HepG2 (cell line): ENCODE measurements around the gene EGLN2.

Experiments used
- CTCF ChIP-seq: sonication (generic); formaldehyde crosslinking; IDR thresholded peaks from 2 replicates; pipeline ENCODE4 v1.5.0; 2020; ENCODE audit warnings: mild to moderate bottlenecking, missing genetic modification reagents, moderate library complexity
- ETV5 ChIP-seq: IDR thresholded peaks from 2 replicates; pipeline ENCODE4 v1.6.1; 2018; ENCODE audit warnings: missing biosample characterization, missing genetic modification reagents, inconsistent platforms, borderline replicate concordance
- EZH2 ChIP-seq: conservative IDR thresholded peaks from 2 replicates; pipeline ENCODE4 v1.6.1; 2012; ENCODE audit warnings: mild to moderate bottlenecking, low read depth, low read length, moderate library complexity
- GABPA ChIP-seq, 2 experiments: IDR thresholded peaks; 2 replicates each; pipeline ENCODE4 v1.6.1; 2011 to 2016; ENCODE audit warnings: low read depth in 2 of 2, low read length in 1 of 2, missing biosample characterization in 1 of 2, missing genetic modification characterization in 1 of 2
- MAX ChIP-seq: IDR thresholded peaks from 2 replicates; pipeline ENCODE4 v1.6.1; 2012; ENCODE audit warnings: inconsistent platforms
- MLLT10 ChIP-seq: sonication (generic); formaldehyde crosslinking; IDR thresholded peaks from 2 replicates; pipeline ENCODE4 v1.4.0; 2020; ENCODE audit warnings: missing genetic modification reagents
- POLR2A ChIP-seq, 2 experiments: IDR thresholded peaks; 2 replicates each; pipeline ENCODE4 v1.6.1; 2011; ENCODE audit warnings: low read depth in 2 of 2, low read length in 2 of 2, mild to moderate bottlenecking in 1 of 2, moderate library complexity in 1 of 2; ENCODE audit not compliant: insufficient read depth in 1 of 2
- PRPF4 ChIP-seq: fragments of 200-400 bp; formaldehyde crosslinking; IDR thresholded peaks from 2 replicates; pipeline ENCODE4 v1.6.1; 2016; ENCODE audit warnings: low read length, low read depth; ENCODE audit not compliant: poor library complexity, severe bottlenecking
- RCOR2 ChIP-seq: IDR thresholded peaks from 2 replicates; pipeline ENCODE4 v1.6.1; 2016; ENCODE audit warnings: missing biosample characterization, missing genetic modification reagents
- REXO4 ChIP-seq: sonication (generic); formaldehyde crosslinking; IDR thresholded peaks from 2 replicates; pipeline ENCODE4 v1.8.0; 2022; ENCODE audit warnings: missing genetic modification reagents, mild to moderate bottlenecking, borderline replicate concordance
- ZBTB44 ChIP-seq: sonication (generic); formaldehyde crosslinking; IDR thresholded peaks from 2 replicates; pipeline ENCODE4 v1.4.0; 2020; ENCODE audit warnings: missing genetic modification reagents

GRCh38 chr19:40791349-40791748, 7.6 kb upstream of the EGLN2 start:
- TF ChIP-seq MLLT10: no peak
- TF ChIP-seq ETV5 (CRISPR knock-in tag): no peak
- TF ChIP-seq POLR2A (IDR thresholded peaks at IDR 0.05; ENCODE audit: insufficient read depth in 1 of 2, low read depth in 2 of 2, low read length in 2 of 2): no peak
- TF ChIP-seq EZH2: no peak
- no peak for TF ChIP-seq CTCF
- no peak for TF ChIP-seq REXO4 (CRISPR knock-in tag)
- TF ChIP-seq MAX: no peak
- TF ChIP-seq PRPF4: no peak
- TF ChIP-seq RCOR2 (CRISPR knock-in tag): no peak
- TF ChIP-seq GABPA (IDR thresholded peaks at IDR 0.05; ENCODE audit: low read depth, low read length): no peak
- TF ChIP-seq GABPA (CRISPR knock-in tag; IDR thresholded peaks at IDR 0.05; ENCODE audit: low read depth): no peak
- TF ChIP-seq ZBTB44 (CRISPR knock-in tag): no peak
